ENCODE results near the gene FURIN. TPM values are rescaled to one million over a fixed set of nuclear protein-coding genes. Genes with fewer than 3 reads are reported as not detected.

FURIN gene
- polyA plus RNA-seq, 2 of the 4 experiments (the other 2 are of a cell fraction): 16.8 to 33.3 TPM

DNA sequence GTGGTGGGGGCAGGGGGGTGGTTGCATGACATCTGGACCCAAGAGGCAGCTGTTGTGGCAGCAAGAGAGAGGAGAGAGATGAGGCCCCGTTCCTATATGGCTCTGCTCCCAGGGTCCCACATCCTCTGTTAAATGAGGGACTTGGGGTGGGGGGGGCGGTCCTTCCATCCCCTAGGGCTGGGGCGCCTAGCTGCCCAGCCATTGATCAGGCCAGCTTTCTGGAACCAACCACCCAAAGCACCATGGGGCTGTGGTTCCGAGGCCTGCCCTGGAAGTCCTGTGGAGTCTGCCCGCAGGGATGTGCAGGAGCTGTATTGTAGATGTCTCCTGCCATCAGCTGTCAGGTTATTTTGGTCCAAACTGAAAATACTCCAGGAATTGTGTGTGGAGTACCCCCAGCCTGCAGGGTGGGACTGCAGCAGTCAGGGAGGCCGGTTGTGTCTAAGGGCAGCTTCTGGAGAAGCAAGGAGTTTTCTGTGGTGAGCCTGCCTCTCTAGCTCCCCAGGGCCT is 5.2 kb downstream of the FURIN start:
- Histone ChIP-seq H3K9me3 (no peaks in the 10 kb centered on the region), H3K4me1 (peaks cover 49% of the 10 kb centered on the region), H3K4me3 (peak overlapping the region; percentile 77; the same call in 2 of the 3 replicates), H3K27ac (peak overlapping the region; percentile 85 to 97), H3K4me2 (peak overlapping the region; percentile 96)
- no peak for DNase-seq (ENCODE audit: low read depth in 1 of 2, low spot score in 1 of 2)
- ChIA-PET CTCF (interaction anchor here (0.7 to 4.2 kb wide), 7 partner anchors 9 to 554 kb away, joined by 3 to 48 read pairs (median 5); partner anchors contain the start of gene FES), POLR2A (interaction anchor here (0.9 to 1.6 kb wide), 3 partner anchors 29 to 208 kb away, joined by 3 to 5 read pairs (median 3); partner anchors contain the start of gene BLM)
- WGBS (ENCODE audit: missing lambda C conversion rate): 49% methylated on average over 3 of the region's 6 CpGs
- FAIRE-seq: no peak
- TF ChIP-seq, protein P1, sequence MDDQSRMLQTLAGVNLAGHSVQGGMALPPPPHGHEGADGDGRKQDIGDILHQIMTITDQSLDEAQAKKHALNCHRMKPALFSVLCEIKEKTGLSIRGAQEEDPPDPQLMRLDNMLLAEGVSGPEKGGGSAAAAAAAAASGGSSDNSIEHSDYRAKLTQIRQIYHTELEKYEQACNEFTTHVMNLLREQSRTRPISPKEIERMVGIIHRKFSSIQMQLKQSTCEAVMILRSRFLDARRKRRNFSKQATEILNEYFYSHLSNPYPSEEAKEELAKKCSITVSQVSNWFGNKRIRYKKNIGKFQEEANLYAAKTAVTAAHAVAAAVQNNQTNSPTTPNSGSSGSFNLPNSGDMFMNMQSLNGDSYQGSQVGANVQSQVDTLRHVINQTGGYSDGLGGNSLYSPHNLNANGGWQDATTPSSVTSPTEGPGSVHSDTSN (IDR thresholded peaks at IDR 0.05): no peak
- no peak for TF ChIP-seq ZFP36 (IDR thresholded peaks at IDR 0.05; ENCODE audit: borderline replicate concordance, partially characterized antibody)
- TF ChIP-seq CEBPB (IDR thresholded peaks at IDR 0.05): no peak
- TF ChIP-seq ZNF302 (CRISPR knock-in tag; IDR thresholded peaks at IDR 0.05): no peak
- TF ChIP-seq ZSCAN20 (CRISPR knock-in tag; IDR thresholded peaks at IDR 0.05): no peak
- TF ChIP-seq JUNB (IDR thresholded peaks at IDR 0.05): no peak
- no peak for TF ChIP-seq FOXS1 (CRISPR knock-in tag; IDR thresholded peaks at IDR 0.05)
- no peak for TF ChIP-seq RARB (CRISPR knock-in tag; IDR thresholded peaks at IDR 0.05)
- TF ChIP-seq MAFK (IDR thresholded peaks at IDR 0.05; ENCODE audit: partially characterized antibody): no peak
- TF ChIP-seq, protein P2, sequence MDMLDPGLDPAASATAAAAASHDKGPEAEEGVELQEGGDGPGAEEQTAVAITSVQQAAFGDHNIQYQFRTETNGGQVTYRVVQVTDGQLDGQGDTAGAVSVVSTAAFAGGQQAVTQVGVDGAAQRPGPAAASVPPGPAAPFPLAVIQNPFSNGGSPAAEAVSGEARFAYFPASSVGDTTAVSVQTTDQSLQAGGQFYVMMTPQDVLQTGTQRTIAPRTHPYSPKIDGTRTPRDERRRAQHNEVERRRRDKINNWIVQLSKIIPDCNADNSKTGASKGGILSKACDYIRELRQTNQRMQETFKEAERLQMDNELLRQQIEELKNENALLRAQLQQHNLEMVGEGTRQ (IDR thresholded peaks at IDR 0.05): no peak
- TF ChIP-seq KDM5A (IDR thresholded peaks at IDR 0.05): no peak
- TF ChIP-seq, protein P3, sequence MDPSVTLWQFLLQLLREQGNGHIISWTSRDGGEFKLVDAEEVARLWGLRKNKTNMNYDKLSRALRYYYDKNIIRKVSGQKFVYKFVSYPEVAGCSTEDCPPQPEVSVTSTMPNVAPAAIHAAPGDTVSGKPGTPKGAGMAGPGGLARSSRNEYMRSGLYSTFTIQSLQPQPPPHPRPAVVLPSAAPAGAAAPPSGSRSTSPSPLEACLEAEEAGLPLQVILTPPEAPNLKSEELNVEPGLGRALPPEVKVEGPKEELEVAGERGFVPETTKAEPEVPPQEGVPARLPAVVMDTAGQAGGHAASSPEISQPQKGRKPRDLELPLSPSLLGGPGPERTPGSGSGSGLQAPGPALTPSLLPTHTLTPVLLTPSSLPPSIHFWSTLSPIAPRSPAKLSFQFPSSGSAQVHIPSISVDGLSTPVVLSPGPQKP (IDR thresholded peaks at IDR 0.05; ENCODE audit: low read depth, low read length): no peak
- TF ChIP-seq, protein P4, sequence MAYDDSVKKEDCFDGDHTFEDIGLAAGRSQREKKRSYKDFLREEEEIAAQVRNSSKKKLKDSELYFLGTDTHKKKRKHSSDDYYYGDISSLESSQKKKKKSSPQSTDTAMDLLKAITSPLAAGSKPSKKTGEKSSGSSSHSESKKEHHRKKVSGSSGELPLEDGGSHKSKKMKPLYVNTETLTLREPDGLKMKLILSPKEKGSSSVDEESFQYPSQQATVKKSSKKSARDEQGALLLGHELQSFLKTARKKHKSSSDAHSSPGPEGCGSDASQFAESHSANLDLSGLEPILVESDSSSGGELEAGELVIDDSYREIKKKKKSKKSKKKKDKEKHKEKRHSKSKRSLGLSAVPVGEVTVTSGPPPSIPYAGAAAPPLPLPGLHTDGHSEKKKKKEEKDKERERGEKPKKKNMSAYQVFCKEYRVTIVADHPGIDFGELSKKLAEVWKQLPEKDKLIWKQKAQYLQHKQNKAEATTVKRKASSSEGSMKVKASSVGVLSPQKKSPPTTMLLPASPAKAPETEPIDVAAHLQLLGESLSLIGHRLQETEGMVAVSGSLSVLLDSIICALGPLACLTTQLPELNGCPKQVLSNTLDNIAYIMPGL (CRISPR knock-in tag; IDR thresholded peaks at IDR 0.05; ENCODE audit: borderline replicate concordance): no peak
- no peak for TF ChIP-seq RNF2 (IDR thresholded peaks at IDR 0.05; ENCODE audit: borderline replicate concordance, low read depth)
- no peak for TF ChIP-seq CHD2 (IDR thresholded peaks at IDR 0.05; ENCODE audit: low read length, partially characterized antibody)
- TF ChIP-seq POLR2AphosphoS2 (conservative IDR thresholded peaks at IDR 0.05; ENCODE audit: low read length): no peak
- TF ChIP-seq RFX5 (IDR thresholded peaks at IDR 0.05): no peak
- no peak for TF ChIP-seq HOXA7 (CRISPR knock-in tag; IDR thresholded peaks at IDR 0.05)
- no peak for TF ChIP-seq HEYL (CRISPR knock-in tag; IDR thresholded peaks at IDR 0.05)
- TF ChIP-seq RCOR1 (IDR thresholded peaks at IDR 0.05; ENCODE audit: low read depth, low read length): no peak
- peak; percentile 6 to 21; a peak in 4 of 6 replicates for ATAC-seq

DNA sequence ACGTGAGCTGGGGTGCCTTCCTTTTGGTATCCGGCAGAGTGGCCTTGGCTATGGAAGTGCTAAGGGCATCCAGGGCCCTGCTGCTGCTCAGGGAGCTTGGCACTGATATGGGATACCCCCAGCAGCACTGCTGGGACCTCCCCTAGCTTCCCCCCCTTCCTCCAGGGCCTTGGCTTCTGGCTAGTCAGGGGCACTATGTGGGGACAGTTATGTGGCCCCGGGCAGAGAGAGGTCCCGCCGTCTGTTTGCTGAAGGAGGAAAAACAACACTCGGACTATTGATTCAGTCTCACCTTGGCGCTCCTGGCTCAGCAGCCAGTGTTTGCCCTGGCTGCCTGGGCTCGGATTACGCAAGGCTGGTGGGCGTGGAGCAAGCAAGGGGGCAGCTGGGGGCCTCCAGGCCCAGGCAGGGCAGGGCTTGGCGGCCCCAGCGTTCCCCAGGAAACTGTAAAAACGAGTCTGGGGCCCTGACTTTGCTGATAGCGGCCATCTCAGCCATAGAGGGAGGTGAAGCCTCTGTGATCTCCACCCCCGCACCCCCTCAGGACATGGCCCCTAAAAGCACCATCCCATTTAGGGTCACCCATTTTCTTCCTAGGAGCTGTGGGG is 5.7 kb downstream of the FURIN start:
- CTCF ChIA-PET: interaction anchor here (0.7 to 4.2 kb wide), 8 partner anchors 10 to 554 kb away, joined by 3 to 48 read pairs (median 4); partner anchors contain the start of gene FES
- Histone ChIP-seq H3K4me1 (peaks cover 43% of the 10 kb centered on the region), H3K4me3 (peak overlapping the region; percentile 77; the same call in 2 of the 3 replicates), H3K4me2 (peak overlapping the region; percentile 96), H3K27ac (peak overlapping the region; percentile 85 to 97), H3K9me3 (no peaks in the 10 kb centered on the region)
- POLR2A ChIA-PET: interaction anchor here (0.9 to 1.6 kb wide), 3 partner anchors 28 to 209 kb away, joined by 3 to 5 read pairs (median 3); partner anchors contain the start of gene BLM
- ATAC-seq (peak; percentile 40 to 68), FAIRE-seq (no peak), DNase-seq (ENCODE audit: low read depth in 1 of 2, low spot score in 1 of 2) (peak in 1 of 2 experiments; percentile 73)
- whole genome bisulfite sequencing (ENCODE audit: missing lambda C conversion rate): 13% methylated on average over 12 of the region's 15 CpGs
- TF ChIP-seq JUNB (IDR thresholded peaks at IDR 0.05) (peak; percentile 39; the same call in 1 of the 2 replicates), FOSL2 (IDR thresholded peaks at IDR 0.05) (no peak), FOSL2 (CRISPR knock-in tag; IDR thresholded peaks at IDR 0.05) (peak; percentile 33; the same call in 1 of the 2 replicates), ZC3H11A (IDR thresholded peaks at IDR 0.05) (no peak), NPAS2 (CRISPR knock-in tag; IDR thresholded peaks at IDR 0.05; ENCODE audit: borderline replicate concordance) (no peak), JUN (IDR thresholded peaks at IDR 0.05) (peak; percentile 28 to 71; a peak in 2 of 5 replicates), KDM5A (IDR thresholded peaks at IDR 0.05) (no peak), EP300 (IDR thresholded peaks at IDR 0.05) (peak; percentile 55 to 65; a peak in 2 of 5 replicates), HOXB5 (CRISPR knock-in tag; IDR thresholded peaks at IDR 0.05) (no peak), RAD21 (conservative IDR thresholded peaks at IDR 0.05 in 1 of 2, IDR thresholded peaks at IDR 0.05 in 1 of 2) (peak in 1 of 2 experiments; percentile 21; a peak in 1 of 5 replicates), CEBPB (IDR thresholded peaks at IDR 0.05) (peak; percentile 86 to 98)
- TF ChIP-seq, protein P5, sequence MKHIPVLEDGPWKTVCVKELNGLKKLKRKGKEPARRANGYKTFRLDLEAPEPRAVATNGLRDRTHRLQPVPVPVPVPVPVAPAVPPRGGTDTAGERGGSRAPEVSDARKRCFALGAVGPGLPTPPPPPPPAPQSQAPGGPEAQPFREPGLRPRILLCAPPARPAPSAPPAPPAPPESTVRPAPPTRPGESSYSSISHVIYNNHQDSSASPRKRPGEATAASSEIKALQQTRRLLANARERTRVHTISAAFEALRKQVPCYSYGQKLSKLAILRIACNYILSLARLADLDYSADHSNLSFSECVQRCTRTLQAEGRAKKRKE (CRISPR knock-in tag; IDR thresholded peaks at IDR 0.05; ENCODE audit: low read depth): no peak
- TF ChIP-seq, protein P6, sequence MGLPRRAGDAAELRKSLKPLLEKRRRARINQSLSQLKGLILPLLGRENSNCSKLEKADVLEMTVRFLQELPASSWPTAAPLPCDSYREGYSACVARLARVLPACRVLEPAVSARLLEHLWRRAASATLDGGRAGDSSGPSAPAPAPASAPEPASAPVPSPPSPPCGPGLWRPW (IDR thresholded peaks at IDR 0.05): peak; percentile 42; the same call in 1 of the 2 replicates
- TF ChIP-seq, protein P7, sequence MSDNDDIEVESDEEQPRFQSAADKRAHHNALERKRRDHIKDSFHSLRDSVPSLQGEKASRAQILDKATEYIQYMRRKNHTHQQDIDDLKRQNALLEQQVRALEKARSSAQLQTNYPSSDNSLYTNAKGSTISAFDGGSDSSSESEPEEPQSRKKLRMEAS (IDR thresholded peaks at IDR 0.05): peak; percentile 71
